Omental fat pad (tissue), 4 donors: ENCODE measurements around the gene BAZ2B. TPM values are rescaled to one million over a fixed set of nuclear protein-coding genes. Genes with fewer than 3 reads are reported as not detected.

ENCODE experiments used
- ATAC-seq: fragments of 150-250 bp; one replicate; pipeline ENCODE4 v1.9.1; 2016; ENCODE audit warnings: mild to moderate bottlenecking, moderate library complexity; ENCODE audit not compliant: low FRiP score
- DNase-seq: peaks from one replicate; pipeline ENCODE4 v3.0.0-alpha.2; 2019; ENCODE audit warnings: low spot score
- total RNA-seq, 4 donors: library from RNA; depleted of rRNA; stranded (reverse); fragments of >200 nt; gene quantifications; one replicate each; pipeline ENCODE4 v1.1.0, GENCODE V29; 2016
- TF ChIP-seq, protein P1 (sequence below), 3 donors: fragments of 450-650 bp; IDR thresholded peaks; one replicate each; pipeline ENCODE4 v1.5.1; 2016 to 2017; ENCODE audit warnings: antibody characterized with exemption in 3 of 3, mild to moderate bottlenecking in 3 of 3, moderate library complexity in 2 of 3

Gene BAZ2B
- total RNA-seq, 4 donors from 2014 or later, result 47.3 to 147 (median 88.9) TPM

- DNase-seq, result no peak
- TF ChIP-seq, protein P1, sequence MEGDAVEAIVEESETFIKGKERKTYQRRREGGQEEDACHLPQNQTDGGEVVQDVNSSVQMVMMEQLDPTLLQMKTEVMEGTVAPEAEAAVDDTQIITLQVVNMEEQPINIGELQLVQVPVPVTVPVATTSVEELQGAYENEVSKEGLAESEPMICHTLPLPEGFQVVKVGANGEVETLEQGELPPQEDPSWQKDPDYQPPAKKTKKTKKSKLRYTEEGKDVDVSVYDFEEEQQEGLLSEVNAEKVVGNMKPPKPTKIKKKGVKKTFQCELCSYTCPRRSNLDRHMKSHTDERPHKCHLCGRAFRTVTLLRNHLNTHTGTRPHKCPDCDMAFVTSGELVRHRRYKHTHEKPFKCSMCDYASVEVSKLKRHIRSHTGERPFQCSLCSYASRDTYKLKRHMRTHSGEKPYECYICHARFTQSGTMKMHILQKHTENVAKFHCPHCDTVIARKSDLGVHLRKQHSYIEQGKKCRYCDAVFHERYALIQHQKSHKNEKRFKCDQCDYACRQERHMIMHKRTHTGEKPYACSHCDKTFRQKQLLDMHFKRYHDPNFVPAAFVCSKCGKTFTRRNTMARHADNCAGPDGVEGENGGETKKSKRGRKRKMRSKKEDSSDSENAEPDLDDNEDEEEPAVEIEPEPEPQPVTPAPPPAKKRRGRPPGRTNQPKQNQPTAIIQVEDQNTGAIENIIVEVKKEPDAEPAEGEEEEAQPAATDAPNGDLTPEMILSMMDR (IDR thresholded peaks at IDR 0.05), result no peak
- no peak for ATAC-seq
Observed at GRCh38 chr2:159450180-159450579, 166.2 kb downstream of the BAZ2B start.

- ATAC-seq (no peak), DNase-seq (no peak)
- TF ChIP-seq, protein P1 (IDR thresholded peaks at IDR 0.05), result no peak
Observed at GRCh38 chr2:159449504-159450124, 166.7 kb downstream of the BAZ2B start.

GRCh38 chr2:159446817-159447216 lies 169.5 kb downstream of the BAZ2B start:
- TF ChIP-seq, protein P1 (IDR thresholded peaks at IDR 0.05), result no peak
- ATAC-seq, result no peak

GRCh38 chr2:159446201-159446600 lies 170.1 kb downstream of the BAZ2B start:
- ATAC-seq (no peak), DNase-seq (no peak)
- TF ChIP-seq, protein P1 (IDR thresholded peaks at IDR 0.05), result no peak

More at GRCh38 chr2:159446817-159447216, 169.5 kb downstream of the BAZ2B start:
- DNase-seq, result no peak

DNA sequence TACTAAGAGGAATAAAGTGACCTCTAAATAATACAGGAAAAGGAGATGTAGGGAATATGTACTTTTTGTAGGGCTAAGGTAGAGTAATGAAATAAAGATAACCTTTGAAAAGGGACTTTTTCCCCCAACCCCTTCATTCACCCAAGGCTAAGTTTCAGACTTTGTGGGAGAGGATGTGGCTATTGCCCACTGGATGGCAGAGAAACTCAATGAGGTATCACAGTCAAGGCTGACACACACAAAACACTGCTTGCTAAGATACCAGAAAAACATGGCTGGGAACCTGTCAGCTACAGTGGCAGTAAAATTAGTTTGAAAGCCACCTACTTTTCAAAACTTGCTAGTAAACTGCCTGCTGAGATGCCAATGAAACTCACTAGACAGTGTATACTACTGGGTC lies 171.0 kb downstream of the BAZ2B start:
- no peak for DNase-seq
- ATAC-seq, result no peak
- TF ChIP-seq, protein P1 (IDR thresholded peaks at IDR 0.05), result no peak

DNA sequence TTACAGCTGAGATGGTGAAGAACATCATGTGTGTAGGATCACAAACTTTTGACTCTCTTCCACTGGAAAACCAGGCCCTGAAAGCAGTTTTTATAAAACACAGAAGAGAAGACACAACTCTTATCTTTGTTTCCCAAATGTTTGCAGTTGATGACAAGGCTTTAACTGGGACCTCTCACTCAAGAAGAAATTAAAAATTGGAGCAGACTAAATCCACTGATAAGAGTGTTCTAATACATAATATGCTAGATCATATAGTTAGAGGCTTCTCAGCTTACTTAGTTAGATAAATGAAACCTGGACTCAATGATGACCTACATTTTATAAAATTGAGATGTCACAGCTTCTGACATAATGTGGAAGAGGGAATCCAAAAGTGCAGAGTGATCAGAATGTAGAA lies 171.6 kb downstream of the BAZ2B start:
- no peak for ATAC-seq
- TF ChIP-seq, protein P1 (IDR thresholded peaks at IDR 0.05), result no peak
- no peak for DNase-seq

DNA sequence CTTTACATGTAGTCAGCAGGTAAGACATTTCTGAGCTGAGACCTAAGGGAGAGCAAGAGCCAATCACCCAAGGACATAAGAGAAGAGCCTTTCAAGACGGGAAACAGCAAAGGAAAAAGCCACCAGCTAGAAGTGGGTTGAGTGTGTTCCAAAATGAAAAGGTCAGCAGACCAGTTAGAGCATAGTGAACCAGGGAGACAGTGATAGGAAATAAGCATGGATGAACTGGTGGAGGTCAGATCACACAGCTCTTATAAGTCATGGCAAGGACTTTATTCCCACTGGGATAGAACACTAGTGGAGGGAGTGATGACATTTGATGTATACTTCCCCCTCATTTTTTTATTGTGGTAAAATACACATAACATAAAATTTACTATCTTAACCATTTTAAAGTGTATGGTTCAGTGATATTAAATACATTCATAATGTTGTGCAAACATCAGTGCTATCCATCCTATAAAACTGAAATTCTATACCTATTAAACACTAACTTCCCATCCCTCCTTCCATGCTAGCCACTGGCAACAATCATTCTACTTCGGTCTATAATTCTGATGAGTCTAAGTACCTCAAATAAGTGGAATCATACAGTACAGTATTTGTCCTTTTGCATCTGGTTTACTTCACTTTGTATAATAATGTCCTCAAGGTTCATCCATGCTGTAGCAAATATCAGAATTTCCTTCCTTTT lies 174.0 kb downstream of the BAZ2B start:
- ATAC-seq (no peak), DNase-seq (no peak)
- TF ChIP-seq, protein P1 (IDR thresholded peaks at IDR 0.05), result no peak
